ENCODE data around the gene TMEM42. TPM values are rescaled to one million over a fixed set of nuclear protein-coding genes. Genes with fewer than 3 reads are reported as not detected.

TMEM42 gene
- total and polyA plus RNA-seq, 10 donors: 9.5 to 32.4 (median 14.8) TPM

DNA sequence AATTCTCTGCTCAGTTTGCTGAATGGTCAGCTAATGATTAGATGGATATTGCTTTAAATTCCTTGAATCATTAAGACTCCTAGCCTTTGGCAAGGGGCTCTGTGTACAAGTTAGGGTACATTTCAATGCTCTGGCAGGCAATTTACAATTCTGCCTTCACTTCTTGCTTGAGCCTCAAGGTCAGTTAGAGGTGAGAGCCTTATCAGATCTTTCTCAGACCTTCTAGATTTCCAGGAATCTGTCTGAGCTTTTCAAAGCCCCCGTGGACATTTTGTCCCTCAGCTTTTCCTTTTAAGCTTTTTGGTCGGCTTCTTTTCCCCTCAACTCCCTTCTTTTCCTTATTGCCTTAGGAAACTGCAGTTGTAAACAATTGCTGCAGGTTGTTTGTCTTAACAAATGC lies 47.4 kb downstream of the TMEM42 start:
- WGBS, 5 donors: 10 to 23% (median 19%) methylated on average over 2 of the region's 2 CpGs
- Histone ChIP-seq H3K36me3 (no peaks in the 10 kb centered on the region), H3K27ac (no peak overlapping the region), H3K27me3 (replicated peaks in 1 of 7) (peaks cover 0 to 14% (median 0%) of the 10 kb centered on the region in 7 donors), H3K4me1 (peaks cover 0 to 4% (median 0%) of the 10 kb centered on the region in 6 donors), H3K9me3 (peaks cover 0 to 5% (median 0%) of the 10 kb centered on the region in 8 donors), H3K4me3 (no peak overlapping the region)
- TF ChIP-seq POLR2A (IDR thresholded peaks at IDR 0.05) (no peak), POLR2AphosphoS5 (IDR thresholded peaks at IDR 0.05) (no peak), CTCF (IDR thresholded peaks at IDR 0.05 in 8 of 11, conservative IDR thresholded peaks at IDR 0.05 in 3 of 11) (no peak)
- no peak for DNase-seq
- intact Hi-C loops (cut with DNase I; ENCODE audit: low total_unique reads): no loop called here

DNA sequence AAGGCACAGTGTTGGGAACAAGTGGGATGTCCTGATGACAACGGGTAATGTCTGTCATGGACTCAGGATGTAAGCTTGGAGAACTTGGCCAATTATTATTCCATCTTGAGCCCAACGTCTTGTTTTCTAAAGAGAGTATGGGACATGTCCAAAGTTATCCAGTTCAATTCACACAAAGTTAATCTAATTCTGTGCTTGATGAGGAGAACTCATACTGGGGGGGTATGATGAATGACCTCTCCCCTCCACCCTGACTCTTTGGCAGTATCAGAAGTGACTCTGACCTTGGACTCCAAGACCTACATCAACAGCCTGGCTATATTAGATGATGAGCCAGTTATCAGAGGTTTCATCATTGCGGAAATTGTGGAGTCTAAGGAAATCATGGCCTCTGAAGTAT lies 49.0 kb downstream of the TMEM42 start:
- Histone ChIP-seq H3K9me3 (peaks cover 0 to 5% (median 0%) of the 10 kb centered on the region in 8 donors), H3K27me3 (replicated peaks in 1 of 7) (peaks cover 0 to 14% (median 0%) of the 10 kb centered on the region in 7 donors), H3K4me3 (no peak overlapping the region), H3K4me1 (peaks cover 0 to 4% (median 0%) of the 10 kb centered on the region in 6 donors), H3K36me3 (peaks cover 0 to 3% (median 0%) of the 10 kb centered on the region in 6 donors), H3K27ac (no peak overlapping the region)
- intact Hi-C loops (cut with DNase I; ENCODE audit: low total_unique reads): no loop called here
- DNase-seq: no peak
- 89 to 95% (median 95%) methylated on average over 3 of the region's 3 CpGs for WGBS, 5 donors
- TF ChIP-seq POLR2A (IDR thresholded peaks at IDR 0.05): no peak
- no peak for TF ChIP-seq POLR2AphosphoS5 (IDR thresholded peaks at IDR 0.05)
- no peak for TF ChIP-seq CTCF (IDR thresholded peaks at IDR 0.05 in 8 of 11, conservative IDR thresholded peaks at IDR 0.05 in 3 of 11)

GRCh38 chr3:44913868-44914468 lies 52.3 kb downstream of the TMEM42 start:
- Histone ChIP-seq H3K36me3 (peaks cover 0 to 35% (median 10%) of the 10 kb centered on the region in 6 donors), H3K27me3 (replicated peaks in 1 of 7) (peaks cover 0 to 10% (median 0%) of the 10 kb centered on the region in 7 donors), H3K9me3 (peaks cover 0 to 5% (median 0%) of the 10 kb centered on the region in 8 donors), H3K4me3 (no peak overlapping the region), H3K27ac (no peak overlapping the region), H3K4me1 (peaks cover 0 to 4% (median 0%) of the 10 kb centered on the region in 6 donors)
- WGBS, 5 donors: 15 to 27% (median 26%) methylated on average over 4 of the region's 4 CpGs
- peak; percentile 84 for DNase-seq
- peak in 1 of 3 donors; percentile 25 for TF ChIP-seq POLR2AphosphoS5 (IDR thresholded peaks at IDR 0.05)
- peak; percentile 36 to 86 (median 67) for TF ChIP-seq CTCF (IDR thresholded peaks at IDR 0.05 in 8 of 11, conservative IDR thresholded peaks at IDR 0.05 in 3 of 11)
- TF ChIP-seq POLR2A (IDR thresholded peaks at IDR 0.05): no peak
- intact Hi-C loops (cut with DNase I; ENCODE audit: low total_unique reads): loop anchor here (2.0 kb wide), 1 partner anchor 381 kb away; no protein-coding TSS in a partner anchor

- 71 to 92% (median 77%) methylated on average over 4 of the region's 4 CpGs for WGBS, 5 donors
- H3K36me3 ChIP-seq: peaks cover 0 to 45% (median 10%) of the 10 kb centered on the region in 6 donors
- no peaks in the 10 kb centered on the region for H3K9me3 ChIP-seq
- peaks cover 0 to under 1% (median 0%) of the 10 kb centered on the region in 7 donors for H3K27me3 ChIP-seq (replicated peaks in 1 of 7)
- TF ChIP-seq POLR2AphosphoS5 (IDR thresholded peaks at IDR 0.05) (no peak), CTCF (IDR thresholded peaks at IDR 0.05 in 8 of 11, conservative IDR thresholded peaks at IDR 0.05 in 3 of 11) (no peak), POLR2A (IDR thresholded peaks at IDR 0.05) (no peak)
- no peak overlapping the region for H3K4me3 ChIP-seq
- peaks cover 0 to 4% (median 0%) of the 10 kb centered on the region in 6 donors for H3K4me1 ChIP-seq
- DNase-seq: no peak
- intact Hi-C loops (cut with DNase I; ENCODE audit: low total_unique reads): loop anchor here (2.0 kb wide), 1 partner anchor 382 kb away; no protein-coding TSS in a partner anchor
- no peak overlapping the region for H3K27ac ChIP-seq
These were observed 53.2 kb downstream of the TMEM42 start for GRCh38 chr3:44914936-44915335.

Data from spleen (tissue), 11 donors.